K562 (cell line): Measurements from ENCODE around the gene ATP6V1A. TPM values are rescaled to one million over a fixed set of nuclear protein-coding genes. Genes with fewer than 3 reads are reported as not detected.

Experiments
- BCL6 ChIP-seq: fragments of 250-450 bp; sonication (Bioruptor Pico); IDR thresholded peaks from 2 replicates; pipeline ENCODE4 v1.4.0; 2020
- CTBP1 ChIP-seq: fragments of 450-650 bp; IDR thresholded peaks from 2 replicates; pipeline ENCODE4 v1.6.1; 2016; ENCODE audit warnings: borderline replicate concordance
- DIDO1 ChIP-seq: fragments of 450-650 bp; IDR thresholded peaks from 2 replicates; pipeline ENCODE4 v1.6.1; 2016; ENCODE audit warnings: low read depth, missing biosample characterization, missing genetic modification characterization
- DNMT1 ChIP-seq: fragments of 450-650 bp; IDR thresholded peaks from 2 replicates; pipeline ENCODE4 v1.6.1; 2016; ENCODE audit warnings: antibody characterized with exemption, mild to moderate bottlenecking
- ETV1 ChIP-seq: fragments of 450-650 bp; conservative IDR thresholded peaks from 2 replicates; pipeline ENCODE4 v1.6.1; 2016; ENCODE audit warnings: missing genetic modification characterization, control low read depth, low read depth, missing compliant biosample characterization
- FOXK2 ChIP-seq, 2 experiments: fragments of 450-650 bp; IDR thresholded peaks in 1 of 2; conservative IDR thresholded peaks in 1 of 2; 2 replicates each; pipeline ENCODE4 v1.6.1; 2016; ENCODE audit warnings: low read depth in 2 of 2, mild to moderate bottlenecking in 1 of 2
- GATAD2A ChIP-seq: fragments of 450-650 bp; IDR thresholded peaks from 2 replicates; pipeline ENCODE4 v1.6.1; 2017
- HDAC1 ChIP-seq, 2 experiments: fragments of 450-650 bp; IDR thresholded peaks; 2 replicates each; pipeline ENCODE4 v1.6.1; 2016 to 2017; ENCODE audit warnings: inconsistent platforms in 1 of 2, mild to moderate bottlenecking in 1 of 2, moderate library complexity in 1 of 2
- HMG20A ChIP-seq: fragments of 450-650 bp; formaldehyde crosslinking; conservative IDR thresholded peaks from 2 replicates; pipeline ENCODE4 v1.4.0; 2020; ENCODE audit warnings: mild to moderate bottlenecking, mixed read lengths
- MBD2 ChIP-seq: sonication (generic); IDR thresholded peaks from 2 replicates; pipeline ENCODE4 v1.6.1; 2016; ENCODE audit warnings: low read depth, borderline replicate concordance
- MTF1 ChIP-seq: fragments of 250-450 bp; sonication (Bioruptor Pico); IDR thresholded peaks from 2 replicates; pipeline ENCODE4 v1.9.0; 2021; ENCODE audit warnings: moderate library complexity, mild to moderate bottlenecking, inconsistent platforms, borderline replicate concordance
- MYC ChIP-seq, 2 experiments: fragments of 250-450 bp in 1 of 2; sonication (Bioruptor Pico) in 1 of 2; IDR thresholded peaks; 2 replicates each; pipeline versions ENCODE4 v1.5.1 to v1.6.1; 2012 to 2021; ENCODE audit warnings: low read depth in 2 of 2, borderline replicate concordance in 1 of 2, improper control_type of control experiment in 1 of 2, low read length in 1 of 2, mild to moderate bottlenecking in 1 of 2, moderate library complexity in 1 of 2
- NFIC ChIP-seq: fragments of 450-650 bp; IDR thresholded peaks from 2 replicates; pipeline ENCODE4 v1.6.1; 2017; ENCODE audit warnings: mild to moderate bottlenecking, inconsistent platforms
- PCBP1 ChIP-seq: fragments of 200-400 bp; formaldehyde crosslinking; IDR thresholded peaks from 2 replicates; pipeline ENCODE4 v1.6.1; 2018; ENCODE audit warnings: mild to moderate bottlenecking, low read depth, low read length; ENCODE audit not compliant: poor library complexity, severe bottlenecking
- RAD21 ChIP-seq, 2 experiments: fragments of 250-450 bp in 1 of 2; fragments of 450-650 bp in 1 of 2; sonication (Bioruptor Pico) in 1 of 2; formaldehyde crosslinking in 1 of 2; IDR thresholded peaks in 1 of 2; conservative IDR thresholded peaks in 1 of 2; 2 replicates each; pipeline versions ENCODE4 v1.4.0 to v1.8.0; 2020 to 2022; ENCODE audit warnings: mild to moderate bottlenecking in 2 of 2, moderate library complexity in 1 of 2
- SIX5 ChIP-seq, 2 experiments: IDR thresholded peaks; 2 replicates each; pipeline ENCODE4 v1.6.1; 2011; ENCODE audit warnings: low read length in 2 of 2, borderline replicate concordance in 1 of 2, low read depth in 1 of 2, mild to moderate bottlenecking in 1 of 2, moderate library complexity in 1 of 2; ENCODE audit not compliant: insufficient read depth in 1 of 2
- SMARCA5 ChIP-seq: fragments of 450-650 bp; IDR thresholded peaks from 2 replicates; pipeline ENCODE4 v1.6.1; 2016
- SMARCB1 ChIP-seq: IDR thresholded peaks from 2 replicates; pipeline ENCODE4 v1.6.1; 2011; ENCODE audit warnings: improper control_type of control experiment, low read depth; ENCODE audit not compliant: insufficient read length
- SMARCC2 ChIP-seq: fragments of 450-650 bp; IDR thresholded peaks from 2 replicates; pipeline ENCODE4 v1.6.1; 2017; ENCODE audit warnings: antibody characterized with exemption, moderate library complexity, mild to moderate bottlenecking, low read depth
- SOX6 ChIP-seq: fragments of 450-650 bp; IDR thresholded peaks from 2 replicates; pipeline ENCODE4 v1.6.1; 2014; ENCODE audit warnings: mild to moderate bottlenecking
- TOE1 ChIP-seq, 2 experiments: fragments of 450-650 bp in 1 of 2; sonication (generic) in 1 of 2; formaldehyde crosslinking in 1 of 2; IDR thresholded peaks; 2 replicates each; pipeline versions ENCODE4 v1.7.1 to v1.8.0; 2016 to 2022; ENCODE audit warnings: borderline replicate concordance in 2 of 2, mild to moderate bottlenecking in 2 of 2, antibody characterized with exemption in 1 of 2, inconsistent platforms in 1 of 2, low read depth in 1 of 2, missing genetic modification reagents in 1 of 2, moderate library complexity in 1 of 2
- ZBTB7A ChIP-seq: IDR thresholded peaks from 2 replicates; pipeline ENCODE4 v1.6.1; 2011; ENCODE audit warnings: low read depth, mild to moderate bottlenecking, low read length, moderate library complexity, borderline replicate concordance; ENCODE audit not compliant: control insufficient read depth
- ZNF143 ChIP-seq: sonication (generic); formaldehyde crosslinking; IDR thresholded peaks from 2 replicates; pipeline ENCODE4 v1.9.0; 2022; ENCODE audit warnings: mild to moderate bottlenecking, missing genetic modification reagents
- ZNF282 ChIP-seq: sonication (generic); formaldehyde crosslinking; IDR thresholded peaks from 2 replicates; pipeline ENCODE4 v1.8.1; 2023; ENCODE audit warnings: missing genetic modification reagents
- ZNF699 ChIP-seq: fragments of 250-450 bp; sonication (Bioruptor Pico); IDR thresholded peaks from 2 replicates; pipeline ENCODE4 v1.8.0; 2021; ENCODE audit warnings: mild to moderate bottlenecking, moderate library complexity; ENCODE audit not compliant: insufficient replicate concordance
- ZNF707 ChIP-seq: fragments of 250-450 bp; sonication (Bioruptor Pico); conservative IDR thresholded peaks from 2 replicates; pipeline ENCODE4 v1.8.0; 2022; ENCODE audit warnings: inconsistent platforms, mild to moderate bottlenecking, moderate library complexity
- polyA plus RNA-seq, 8 experiments: library from polyadenylated mRNA; depleted of rRNA in 4 of 8; stranded (reverse) in 5 of 8; unstranded in 3 of 8; fragments of >200 nt; fragmentation: Nextera tagmentation in 2 of 8; fragmentation: Illumina TruSeq in 1 of 8; extraction: Ambion mirVana in 2 of 8; extraction: Trizol in 1 of 8; gene quantifications; 2 replicates each; pipeline versions ENCODE4 v1.2.1 to v1.2.3, GENCODE V29; 2011 to 2014; ENCODE audit warnings: inconsistent platforms in 1 of 8, missing spikeins in 1 of 8
- total RNA-seq, 7 experiments: library from RNA; depleted of rRNA in 6 of 7; stranded (reverse); fragments of >200 nt in 6 of 7; fragmentation: Illumina TruSeq in 2 of 7; extraction: Trizol in 2 of 7; gene quantifications; 2 replicates each; pipeline versions ENCODE4 v1.2.1 to v1.2.3, GENCODE V29; 2011 to 2021; ENCODE audit warnings: low replicate concordance in 1 of 7
- TF ChIP-seq, protein P1 (sequence below): IDR thresholded peaks from 3 replicates; pipeline ENCODE4 v1.6.1; 2011; ENCODE audit warnings: borderline replicate concordance, mild to moderate bottlenecking; ENCODE audit not compliant: insufficient read length, insufficient read depth

ATP6V1A gene
- total and polyA plus RNA-seq, 9 of the 15 experiments (the other 6 are each of a cell fraction or from before 2014, with no cell fraction given), result 23.6 to 57.1 (median 39.9) TPM

- TF ChIP-seq ZNF282 (CRISPR knock-in tag) (no peak), ZNF143 (CRISPR knock-in tag) (no peak), ZNF699 (no peak), PCBP1 (no peak), DNMT1 (no peak), CTBP1 (no peak), GATAD2A (no peak), FOXK2 (conservative IDR thresholded peaks at IDR 0.05 in 1 of 2, IDR thresholded peaks at IDR 0.05 in 1 of 2; ENCODE audit: low read depth in 2 of 2) (no peak), ETV1 (tag) (peak; percentile 27; the same call in 1 of the 2 replicates), ZNF707 (CRISPR knock-in tag) (no peak), MTF1 (CRISPR knock-in tag) (no peak), HMG20A (CRISPR knock-in tag) (no peak), BCL6 (CRISPR knock-in tag) (no peak), RAD21 (CRISPR knock-in tag; conservative IDR thresholded peaks at IDR 0.05 in 1 of 2, IDR thresholded peaks at IDR 0.05 in 1 of 2) (no peak), SMARCC2 (no peak), NFIC (peak; percentile 79), MYC (IDR thresholded peaks at IDR 0.05; ENCODE audit: low read depth, low read length) (peak; percentile 60; the same call in 1 of the 2 replicates), MYC (CRISPR knock-in tag; IDR thresholded peaks at IDR 0.05; ENCODE audit: borderline replicate concordance, low read depth) (no peak), SMARCA5 (no peak), SMARCB1 (no peak), HDAC1 (IDR thresholded peaks at IDR 0.05) (peak in 1 of 2 experiments; percentile 42; a peak in 2 of 4 replicates), ZBTB7A (no peak), TOE1 (IDR thresholded peaks at IDR 0.05; ENCODE audit: borderline replicate concordance) (peak; percentile 95), TOE1 (CRISPR knock-in tag; IDR thresholded peaks at IDR 0.05; ENCODE audit: borderline replicate concordance, low read depth) (no peak), SOX6 (no peak), MBD2 (no peak), SIX5 (IDR thresholded peaks at IDR 0.05; ENCODE audit: borderline replicate concordance in 1 of 2, insufficient read depth in 1 of 2, low read depth in 1 of 2, low read length in 2 of 2) (no peak), DIDO1 (tag) (no peak)
- TF ChIP-seq, protein P1, sequence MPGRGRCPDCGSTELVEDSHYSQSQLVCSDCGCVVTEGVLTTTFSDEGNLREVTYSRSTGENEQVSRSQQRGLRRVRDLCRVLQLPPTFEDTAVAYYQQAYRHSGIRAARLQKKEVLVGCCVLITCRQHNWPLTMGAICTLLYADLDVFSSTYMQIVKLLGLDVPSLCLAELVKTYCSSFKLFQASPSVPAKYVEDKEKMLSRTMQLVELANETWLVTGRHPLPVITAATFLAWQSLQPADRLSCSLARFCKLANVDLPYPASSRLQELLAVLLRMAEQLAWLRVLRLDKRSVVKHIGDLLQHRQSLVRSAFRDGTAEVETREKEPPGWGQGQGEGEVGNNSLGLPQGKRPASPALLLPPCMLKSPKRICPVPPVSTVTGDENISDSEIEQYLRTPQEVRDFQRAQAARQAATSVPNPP, result no peak
Measured at GRCh38 chr3:113746548-113747282, at the start of gene ATP6V1A (continued).
